B cell (primary cell): ENCODE data around the gene HTT-AS.

Source experiments
- EZH2 ChIP-seq: IDR thresholded peaks from 2 replicates; pipeline ENCODE4 v1.6.1; 2012; ENCODE audit warnings: borderline replicate concordance, low read depth, mild to moderate bottlenecking, moderate library complexity, low read length; ENCODE audit not compliant: insufficient read depth, poor library complexity, severe bottlenecking
- TF ChIP-seq, protein P1 (sequence below): fragments of 200-600 bp; IDR thresholded peaks from one replicate; pipeline ENCODE4 v1.8.0; 2022; ENCODE audit warnings: antibody characterized with exemption, mild to moderate bottlenecking

DNA sequence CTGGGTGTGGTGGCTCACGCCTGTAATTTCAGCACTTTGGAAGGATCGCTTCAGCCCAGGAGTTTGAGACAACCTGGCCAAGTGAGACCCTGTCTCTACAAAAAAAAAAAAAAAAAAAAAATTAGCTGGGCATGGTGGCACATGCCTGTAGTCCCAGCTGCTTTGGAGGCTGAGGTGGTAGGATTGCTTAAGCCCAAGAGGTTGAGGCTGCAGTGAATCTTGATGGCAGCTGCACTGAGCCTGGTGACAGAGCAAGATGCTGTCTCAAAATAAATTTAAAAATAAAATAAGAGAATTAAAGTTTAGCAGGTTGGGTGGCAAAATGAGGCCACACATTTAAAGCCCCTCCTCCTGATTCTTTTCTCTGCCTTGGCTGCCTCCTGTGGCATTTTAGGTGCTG is 47.3 kb upstream of the HTT-AS start:
- TF ChIP-seq, protein P1, sequence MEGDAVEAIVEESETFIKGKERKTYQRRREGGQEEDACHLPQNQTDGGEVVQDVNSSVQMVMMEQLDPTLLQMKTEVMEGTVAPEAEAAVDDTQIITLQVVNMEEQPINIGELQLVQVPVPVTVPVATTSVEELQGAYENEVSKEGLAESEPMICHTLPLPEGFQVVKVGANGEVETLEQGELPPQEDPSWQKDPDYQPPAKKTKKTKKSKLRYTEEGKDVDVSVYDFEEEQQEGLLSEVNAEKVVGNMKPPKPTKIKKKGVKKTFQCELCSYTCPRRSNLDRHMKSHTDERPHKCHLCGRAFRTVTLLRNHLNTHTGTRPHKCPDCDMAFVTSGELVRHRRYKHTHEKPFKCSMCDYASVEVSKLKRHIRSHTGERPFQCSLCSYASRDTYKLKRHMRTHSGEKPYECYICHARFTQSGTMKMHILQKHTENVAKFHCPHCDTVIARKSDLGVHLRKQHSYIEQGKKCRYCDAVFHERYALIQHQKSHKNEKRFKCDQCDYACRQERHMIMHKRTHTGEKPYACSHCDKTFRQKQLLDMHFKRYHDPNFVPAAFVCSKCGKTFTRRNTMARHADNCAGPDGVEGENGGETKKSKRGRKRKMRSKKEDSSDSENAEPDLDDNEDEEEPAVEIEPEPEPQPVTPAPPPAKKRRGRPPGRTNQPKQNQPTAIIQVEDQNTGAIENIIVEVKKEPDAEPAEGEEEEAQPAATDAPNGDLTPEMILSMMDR = no peak
- TF ChIP-seq EZH2 = no peak
